ENCODE data around the gene IL7R. TPM values are rescaled to one million over a fixed set of nuclear protein-coding genes. Genes with fewer than 3 reads are reported as not detected.

Gene IL7R
- total and polyA plus RNA-seq, 9 donors: 0.28 to 11.3 (median 3.2) TPM

- H3K4me1 ChIP-seq (ENCODE audit: insufficient read depth): no peaks in the 10 kb centered on the region
- TF ChIP-seq CTCF (IDR thresholded peaks at IDR 0.05): no peak
- no peak for TF ChIP-seq POLR2A (IDR thresholded peaks at IDR 0.05)
- TF ChIP-seq EP300 (IDR thresholded peaks at IDR 0.05): no peak
- H3K27me3 ChIP-seq: no peaks in the 10 kb centered on the region
- no peak overlapping the region for H3K4me3 ChIP-seq
- no peak overlapping the region for H3K27ac ChIP-seq
- no peak for DNase-seq
- 91 to 93% (median 92%) methylated on average over 4 of the region's 4 CpGs for WGBS, 3 donors
- no peaks in the 10 kb centered on the region for H3K36me3 ChIP-seq
- intact Hi-C loops (cut with DNase I): no loop called here
- H3K9me3 ChIP-seq: no peaks in the 10 kb centered on the region
Measured at GRCh38 chr5:35867998-35868397, 11.3 kb downstream of the IL7R start.

GRCh38 chr5:35869685-35870277 is 13.1 kb downstream of the IL7R start:
- intact Hi-C loops (cut with DNase I): no loop called here
- WGBS, 3 donors: 73 to 81% (median 73%) methylated on average over 5 of the region's 5 CpGs

DNA sequence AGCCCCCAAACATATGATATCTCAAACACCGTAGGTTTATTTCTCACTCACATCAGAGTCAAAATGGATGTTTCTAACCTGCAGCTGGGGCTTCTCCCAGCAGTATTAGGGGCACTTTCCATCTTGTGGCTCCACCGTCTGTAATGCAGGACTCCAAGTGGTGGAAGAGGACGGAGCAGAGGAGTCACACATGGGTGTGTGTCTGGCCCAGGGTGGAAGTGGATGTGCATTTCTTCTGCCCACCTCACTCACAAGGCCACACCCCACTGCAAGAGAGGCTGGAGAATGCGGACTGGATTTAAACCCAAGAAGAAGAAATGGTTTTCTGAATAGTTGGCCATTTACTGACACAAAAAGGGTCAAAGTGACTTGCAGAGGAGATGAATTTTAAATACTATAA is 13.9 kb downstream of the IL7R start:
- DNase-seq: no peak
- WGBS, 3 donors: 88 to 98% (median 95%) methylated on average over 4 of the region's 4 CpGs
- intact Hi-C loops (cut with DNase I): no loop called here
- no peak overlapping the region for H3K4me3 ChIP-seq
- no peaks in the 10 kb centered on the region for H3K4me1 ChIP-seq (ENCODE audit: insufficient read depth)
- H3K36me3 ChIP-seq: no peaks in the 10 kb centered on the region
- TF ChIP-seq CTCF (IDR thresholded peaks at IDR 0.05) (no peak), POLR2A (IDR thresholded peaks at IDR 0.05) (no peak), EP300 (IDR thresholded peaks at IDR 0.05) (no peak)
- no peaks in the 10 kb centered on the region for H3K9me3 ChIP-seq
- no peaks in the 10 kb centered on the region for H3K27me3 ChIP-seq
- H3K27ac ChIP-seq: no peak overlapping the region

More at GRCh38 chr5:35869685-35870277, 13.1 kb downstream of the IL7R start:
- Histone ChIP-seq H3K4me1 (ENCODE audit: insufficient read depth) (no peaks in the 10 kb centered on the region), H3K9me3 (no peaks in the 10 kb centered on the region), H3K27ac (no peak overlapping the region), H3K27me3 (no peaks in the 10 kb centered on the region), H3K4me3 (no peak overlapping the region), H3K36me3 (no peaks in the 10 kb centered on the region)
- DNase-seq: no peak
- TF ChIP-seq CTCF (IDR thresholded peaks at IDR 0.05): no peak
- TF ChIP-seq EP300 (IDR thresholded peaks at IDR 0.05): no peak
- no peak for TF ChIP-seq POLR2A (IDR thresholded peaks at IDR 0.05)

- Histone ChIP-seq H3K9me3 (no peaks in the 10 kb centered on the region), H3K4me1 (ENCODE audit: insufficient read depth) (no peaks in the 10 kb centered on the region), H3K36me3 (no peaks in the 10 kb centered on the region), H3K27ac (no peak overlapping the region), H3K27me3 (no peaks in the 10 kb centered on the region), H3K4me3 (no peak overlapping the region)
- no peak for TF ChIP-seq EP300 (IDR thresholded peaks at IDR 0.05)
- TF ChIP-seq CTCF (IDR thresholded peaks at IDR 0.05): no peak
- TF ChIP-seq POLR2A (IDR thresholded peaks at IDR 0.05): no peak
- intact Hi-C loops (cut with DNase I): no loop called here
- 85 to 92% (median 90%) methylated on average over 2 of the region's 2 CpGs for WGBS, 3 donors
- DNase-seq: no peak
Measured at GRCh38 chr5:35876454-35876853, 19.8 kb downstream of the IL7R start.

All from ovary (tissue), 9 donors.